Activated CD8-positive, alpha-beta memory T cell treated with anti-CD3 and anti-CD28 coated beads for 36 hours (primary cell): Measurements from ENCODE around the gene CPNE2. TPM values are rescaled to one million over a fixed set of nuclear protein-coding genes. Genes with fewer than 3 reads are reported as not detected.

Experiments used
- CTCF ChIA-PET: fragments of 350-600 bp; sonication (Branson Sonifier 250); formaldehyde crosslinking; loops from one replicate; lab custom pipeline; 2021; ENCODE audit warnings: antibody characterized with exemption; lab: Charles Lee
- POLR2A ChIA-PET: fragments of 350-600 bp; sonication (Branson Sonifier 250); formaldehyde crosslinking; loops from one replicate; lab custom pipeline; 2021; ENCODE audit warnings: antibody characterized with exemption; lab: Charles Lee
- total RNA-seq, 2 experiments: library from RNA; stranded (reverse); gene quantifications; one replicate each; pipeline ENCODE4 v1.2.3, GENCODE V29; 2021

CPNE2 gene
- total RNA-seq, 2 experiments from 2014 or later, result 4.8 to 7.1 TPM

- ChIA-PET CTCF (interaction anchor here (0.7 to 1.7 kb wide), 2 partner anchors 97 to 193 kb away, joined by 3 to 4 read pairs; partner anchors contain the start of gene CPNE2), POLR2A (interaction anchor here (0.6 kb wide), 1 partner anchor 85 kb away, joined by 3 read pairs; no protein-coding TSS in a partner anchor)
Measured at GRCh38 chr16:57189527-57189926, 97.1 kb downstream of the CPNE2 start.

- POLR2A ChIA-PET, result interaction anchor here (0.6 kb wide), 1 partner anchor 84 kb away, joined by 3 read pairs; no protein-coding TSS in a partner anchor
- CTCF ChIA-PET, result interaction anchor here (0.5 to 1.7 kb wide), 2 partner anchors 98 to 170 kb away, joined by 3 read pairs; partner anchors contain the start of gene CPNE2
Measured at GRCh38 chr16:57190136-57190535, 97.8 kb downstream of the CPNE2 start.

GRCh38 chr16:57191056-57191571 lies 98.7 kb downstream of the CPNE2 start:
- POLR2A ChIA-PET, result no interaction called here
- CTCF ChIA-PET, result interaction anchor here (1.7 kb wide), 1 partner anchor 99 kb away, joined by 3 read pairs; the partner anchor contains the start of gene CPNE2

GRCh38 chr16:57192146-57192545 lies 99.8 kb downstream of the CPNE2 start:
- POLR2A ChIA-PET, result interaction anchor here (0.6 kb wide), 1 partner anchor 837 kb away, joined by 3 read pairs; no protein-coding TSS in a partner anchor
- CTCF ChIA-PET, result interaction anchor here (0.6 kb wide), 1 partner anchor 327 kb away, joined by 3 read pairs; no protein-coding TSS in a partner anchor

GRCh38 chr16:57192720-57193486 lies 100.5 kb downstream of the CPNE2 start:
- ChIA-PET CTCF (interaction anchor here (0.6 kb wide), 1 partner anchor 327 kb away, joined by 3 read pairs; no protein-coding TSS in a partner anchor), POLR2A (interaction anchor here (0.6 kb wide), 1 partner anchor 838 kb away, joined by 3 read pairs; no protein-coding TSS in a partner anchor)

GRCh38 chr16:57194512-57194911 lies 102.1 kb downstream of the CPNE2 start:
- POLR2A ChIA-PET, result no interaction called here
- CTCF ChIA-PET, result no interaction called here

- ChIA-PET CTCF (no interaction called here), POLR2A (no interaction called here)
Measured at GRCh38 chr16:57196286-57196685, 103.9 kb downstream of the CPNE2 start.

GRCh38 chr16:57196753-57197152 lies 104.4 kb downstream of the CPNE2 start:
- ChIA-PET POLR2A (no interaction called here), CTCF (interaction anchor here (0.9 kb wide), 1 partner anchor 9 kb away, joined by 3 read pairs; no protein-coding TSS in a partner anchor)

Other genes starting within 250 kb of the CPNE2 start
- not detected for gene SLC12A3, start 227.4 kb upstream of the CPNE2 start, total RNA-seq
- 100 to 1,000 TPM; 133 to 140 TPM for gene HERPUD1, start 160.4 kb upstream of the CPNE2 start, total RNA-seq
- gene CETP, start 130.6 kb upstream of the CPNE2 start, total RNA-seq, result under 1 TPM in 1 of 2 experiments, not detected in 1; 0.13 TPM
- gene NLRC5, start 103.0 kb upstream of the CPNE2 start, total RNA-seq, result 100 to 1,000 TPM; 118 to 121 TPM
- 100 to 1,000 TPM; 104 to 108 TPM for gene PSME3IP1, start 93.5 kb downstream of the CPNE2 start, total RNA-seq
- 10 to 100 TPM; 33.3 to 34.7 TPM for gene RSPRY1, start 93.7 kb downstream of the CPNE2 start, total RNA-seq
- 10 to 100 TPM; 23.9 to 24.1 TPM for gene ARL2BP, start 152.7 kb downstream of the CPNE2 start, total RNA-seq
- gene PLLP, start 192.1 kb downstream of the CPNE2 start, total RNA-seq, result under 1 TPM; 0.17 to 0.38 TPM